Measurements from ENCODE around the gene ACP6.

Gene ACP6

GRCh38 chr1:147603986-147604385 is 66.3 kb downstream of the ACP6 start:
- Histone ChIP-seq H3K4me3 (ENCODE audit: low read depth, low read length) (no peak overlapping the region), H3K27ac (ENCODE audit: extremely low read depth, low read depth, low read length) (no peak overlapping the region), H3K4me1 (ENCODE audit: control insufficient read depth, insufficient read depth, low read length) (no peaks in the 10 kb centered on the region), H3K9me3 (ENCODE audit: control insufficient read depth, insufficient read depth, low read depth, low read length) (no peaks in the 10 kb centered on the region), H3K36me3 (ENCODE audit: control insufficient read depth in 2 of 2, insufficient read depth in 1 of 2, low read length in 2 of 2) (peaks cover 0 to 44% of the 10 kb centered on the region in 2 experiments; a peak in 1 of 3 replicates)
- no peak for TF ChIP-seq ZNF596 (tag by site-specific recombination; IDR thresholded peaks at IDR 0.05)
- no peak for TF ChIP-seq SP2 (tag by site-specific recombination; IDR thresholded peaks at IDR 0.05)
- TF ChIP-seq ZNF521 (tag by site-specific recombination; IDR thresholded peaks at IDR 0.05) = no peak
- no peak for TF ChIP-seq PRDM1 (tag by site-specific recombination; IDR thresholded peaks at IDR 0.05)
- no peak for TF ChIP-seq TCF7L2 (IDR thresholded peaks at IDR 0.05; ENCODE audit: borderline replicate concordance, low read depth, low read length)
- no peak for TF ChIP-seq WT1 (tag by site-specific recombination; IDR thresholded peaks at IDR 0.05)
- TF ChIP-seq ZNF133 (tag by site-specific recombination; IDR thresholded peaks at IDR 0.05) = no peak
- TF ChIP-seq ZEB2 (tag by site-specific recombination; IDR thresholded peaks at IDR 0.05) = no peak
- TF ChIP-seq, protein P1, sequence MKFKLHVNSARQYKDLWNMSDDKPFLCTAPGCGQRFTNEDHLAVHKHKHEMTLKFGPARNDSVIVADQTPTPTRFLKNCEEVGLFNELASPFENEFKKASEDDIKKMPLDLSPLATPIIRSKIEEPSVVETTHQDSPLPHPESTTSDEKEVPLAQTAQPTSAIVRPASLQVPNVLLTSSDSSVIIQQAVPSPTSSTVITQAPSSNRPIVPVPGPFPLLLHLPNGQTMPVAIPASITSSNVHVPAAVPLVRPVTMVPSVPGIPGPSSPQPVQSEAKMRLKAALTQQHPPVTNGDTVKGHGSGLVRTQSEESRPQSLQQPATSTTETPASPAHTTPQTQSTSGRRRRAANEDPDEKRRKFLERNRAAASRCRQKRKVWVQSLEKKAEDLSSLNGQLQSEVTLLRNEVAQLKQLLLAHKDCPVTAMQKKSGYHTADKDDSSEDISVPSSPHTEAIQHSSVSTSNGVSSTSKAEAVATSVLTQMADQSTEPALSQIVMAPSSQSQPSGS (tag by site-specific recombination; IDR thresholded peaks at IDR 0.05; ENCODE audit: low read depth) = no peak
- TF ChIP-seq KLF8 (tag by site-specific recombination; IDR thresholded peaks at IDR 0.05) = no peak
- TF ChIP-seq GLIS2 (tag by site-specific recombination; IDR thresholded peaks at IDR 0.05) = no peak
- no peak for TF ChIP-seq BCL11B (tag by site-specific recombination; IDR thresholded peaks at IDR 0.05; ENCODE audit: low read depth)
- TF ChIP-seq, protein P2, sequence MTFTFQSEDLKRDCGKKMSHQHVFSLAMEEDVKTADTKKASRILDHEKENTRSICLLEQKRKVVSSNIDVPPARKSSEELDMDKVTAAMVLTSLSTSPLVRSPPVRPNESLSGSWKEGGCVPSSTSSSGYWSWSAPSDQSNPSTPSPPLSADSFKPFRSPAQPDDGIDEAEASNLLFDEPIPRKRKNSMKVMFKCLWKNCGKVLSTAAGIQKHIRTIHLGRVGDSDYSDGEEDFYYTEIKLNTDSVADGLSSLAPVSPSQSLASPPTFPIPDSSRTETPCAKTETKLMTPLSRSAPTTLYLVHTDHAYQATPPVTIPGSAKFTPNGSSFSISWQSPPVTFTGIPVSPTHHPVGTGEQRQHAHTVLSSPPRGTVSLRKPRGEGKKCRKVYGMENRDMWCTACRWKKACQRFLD (tag by site-specific recombination; IDR thresholded peaks at IDR 0.05) = no peak
- TF ChIP-seq GLI2 (tag by site-specific recombination; IDR thresholded peaks at IDR 0.05; ENCODE audit: borderline replicate concordance, low read depth) = no peak
- TF ChIP-seq ZNF510 (tag by site-specific recombination; IDR thresholded peaks at IDR 0.05; ENCODE audit: insufficient replicate concordance) = no peak
- ChIA-PET POLR2A (no interaction called here), CTCF (interaction anchor here (1.6 kb wide), 1 partner anchor 23 kb away, joined by 5 read pairs; no protein-coding TSS in a partner anchor)

- CTCF ChIA-PET = interaction anchor here (0.6 to 0.7 kb wide), 3 partner anchors 21 to 312 kb away, joined by 3 read pairs; no protein-coding TSS in a partner anchor
- POLR2A ChIA-PET = interaction anchor here (0.6 to 1.6 kb wide), 7 partner anchors 10 to 70 kb away, joined by 3 to 41 read pairs (median 4); partner anchors contain the start of genes ACP6 and BCL9
- Histone ChIP-seq H3K9me3 (ENCODE audit: control insufficient read depth, insufficient read depth, low read depth, low read length) (no peaks in the 10 kb centered on the region), H3K4me3 (ENCODE audit: low read depth, low read length) (peak overlapping the region; percentile 73), H3K27ac (ENCODE audit: extremely low read depth, low read depth, low read length) (no peak overlapping the region; the same call in 1 of the 2 replicates), H3K36me3 (ENCODE audit: control insufficient read depth in 2 of 2, insufficient read depth in 1 of 2, low read length in 2 of 2) (peaks cover 0 to 11% of the 10 kb centered on the region in 2 experiments; a peak in 1 of 3 replicates), H3K4me1 (ENCODE audit: control insufficient read depth, insufficient read depth, low read length) (no peaks in the 10 kb centered on the region)
- TF ChIP-seq REST (tag by site-specific recombination; IDR thresholded peaks at IDR 0.05) = no peak
- no peak for TF ChIP-seq ZNF473 (tag by site-specific recombination; IDR thresholded peaks at IDR 0.05)
- peak; percentile 76 for TF ChIP-seq SCRT2 (tag by site-specific recombination; IDR thresholded peaks at IDR 0.05)
- no peak for TF ChIP-seq ZNF292 (tag by site-specific recombination; IDR thresholded peaks at IDR 0.05; ENCODE audit: borderline replicate concordance, low read depth)
- TF ChIP-seq ZBTB17 (tag by site-specific recombination; IDR thresholded peaks at IDR 0.05) = peak; percentile 68; the same call in 1 of the 2 replicates
- TF ChIP-seq SCRT1 (tag by site-specific recombination; IDR thresholded peaks at IDR 0.05; ENCODE audit: borderline replicate concordance) = 0 out of 2 replicates have a peak, but pooled peaks have one; percentile 57
- peak; percentile 41; the same call in 1 of the 2 replicates for TF ChIP-seq PATZ1 (tag by site-specific recombination; IDR thresholded peaks at IDR 0.05)
These were observed 69.9 kb downstream of the ACP6 start for GRCh38 chr1:147600119-147601111.

Data from HEK293 (cell line).